Stimulated activated CD8-positive, alpha-beta memory T cell treated with anti-CD3 and anti-CD28 coated beads, Interleukin-4, amount 100 ng/mL, for 4 hours (primary cell): ENCODE measurements around the gene CUX1.

ENCODE experiments used
- DNase-seq, 2 donors: peaks; one replicate each; pipeline ENCODE4 v3.0.0-alpha.2; 2020; ENCODE audit warnings: low read depth in 2 of 2, low spot score in 1 of 2

CUX1 gene

GRCh38 chr7:102279537-102280400 is 462.3 kb downstream of the CUX1 start:
- DNase-seq = no peak

- no peak for DNase-seq
These were observed 463.1 kb downstream of the CUX1 start for GRCh38 chr7:102280521-102280920.

GRCh38 chr7:102281785-102282184 is 464.4 kb downstream of the CUX1 start:
- DNase-seq = no peak

GRCh38 chr7:102282465-102283362 is 465.3 kb downstream of the CUX1 start:
- DNase-seq = no peak

GRCh38 chr7:102283477-102284189 is 466.2 kb downstream of the CUX1 start:
- no peak for DNase-seq

GRCh38 chr7:102284399-102284798 is 467.0 kb downstream of the CUX1 start:
- no peak for DNase-seq

- no peak for DNase-seq
These were observed 467.6 kb downstream of the CUX1 start for GRCh38 chr7:102284891-102285539.

GRCh38 chr7:102285540-102286236 is 468.3 kb downstream of the CUX1 start:
- no peak for DNase-seq

GRCh38 chr7:102286237-102287110 is 469.0 kb downstream of the CUX1 start, which contains the start of gene SH2B2:
Gene SH2B2, plus strand, starts transcription at chr7:102286868. Its CDS starts 13,683 bp downstream, at chr7:102300551.
- DNase-seq = no peak

- DNase-seq = no peak
These were observed 469.9 kb downstream of the CUX1 start for GRCh38 chr7:102287111-102287980.

- no peak for DNase-seq
These were observed 470.5 kb downstream of the CUX1 start for GRCh38 chr7:102287981-102288278.

GRCh38 chr7:102288285-102288930 is 471.0 kb downstream of the CUX1 start:
- DNase-seq = no peak

- no peak for DNase-seq
These were observed 471.6 kb downstream of the CUX1 start for GRCh38 chr7:102289057-102289456.

GRCh38 chr7:102291056-102291915 is 473.9 kb downstream of the CUX1 start:
- DNase-seq = peak in 1 of 2 donors; percentile 31

GRCh38 chr7:102291916-102292267 is 474.5 kb downstream of the CUX1 start:
- DNase-seq = no peak

- no peak for DNase-seq
These were observed 475.7 kb downstream of the CUX1 start for GRCh38 chr7:102292813-102293798.
